PFSK-1 (cell line): Measurements from ENCODE around the gene GALNS.

Experiments used
- POLR2AphosphoS5 ChIP-seq: IDR thresholded peaks from 2 replicates; pipeline ENCODE4 v1.6.1; 2012; ENCODE audit warnings: low read depth, mild to moderate bottlenecking, control low read depth, low read length, moderate library complexity
- SIN3A ChIP-seq: IDR thresholded peaks from 2 replicates; pipeline ENCODE4 v1.6.1; 2012; ENCODE audit warnings: mild to moderate bottlenecking, low read length, moderate library complexity, borderline replicate concordance; ENCODE audit not compliant: insufficient read depth
- TAF1 ChIP-seq: IDR thresholded peaks from 2 replicates; pipeline ENCODE4 v1.6.1; 2012; ENCODE audit warnings: low read length, control low read depth, borderline replicate concordance; ENCODE audit not compliant: insufficient read depth
- TF ChIP-seq, protein P1 (sequence below), 2 experiments: IDR thresholded peaks; 2 replicates each; pipeline versions ENCODE4 v1.6.1 to v1.8.0; 2011 to 2012; ENCODE audit warnings: low read depth in 2 of 2, low read length in 2 of 2, control low read depth in 1 of 2, inconsistent platforms in 1 of 2, mild to moderate bottlenecking in 1 of 2, moderate library complexity in 1 of 2; ENCODE audit not compliant: insufficient read depth in 1 of 2

DNA sequence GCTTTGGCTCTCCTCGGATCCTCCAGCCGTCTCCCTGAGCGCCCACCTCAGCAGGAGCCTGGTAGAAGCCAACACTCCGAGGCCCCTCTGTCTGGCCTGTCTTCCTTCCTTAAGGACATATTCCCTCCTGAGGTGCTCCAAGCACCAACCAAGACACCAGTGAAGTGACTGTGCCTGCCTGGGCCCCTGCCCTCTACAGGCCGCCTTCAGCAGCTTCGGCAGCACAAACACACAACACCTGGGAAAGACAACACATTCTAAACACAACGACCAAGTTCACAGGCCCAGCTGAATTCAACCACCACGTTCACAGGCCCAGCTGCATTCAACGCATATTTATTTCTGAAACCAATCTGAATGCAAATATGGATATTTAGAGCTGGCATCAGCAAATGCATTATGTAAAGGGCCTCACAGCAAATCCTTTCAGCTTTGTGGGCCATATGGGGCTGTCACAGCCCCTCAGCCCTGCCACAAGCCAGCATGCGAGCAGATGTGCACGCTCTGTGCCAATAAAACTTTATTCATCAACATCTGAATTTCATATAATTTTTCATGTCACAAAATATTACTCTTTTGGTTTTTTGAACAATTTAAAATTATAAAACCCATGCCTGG lies 12.2 kb downstream of the GALNS start:
- no peak for TF ChIP-seq POLR2AphosphoS5
- TF ChIP-seq, protein P1, sequence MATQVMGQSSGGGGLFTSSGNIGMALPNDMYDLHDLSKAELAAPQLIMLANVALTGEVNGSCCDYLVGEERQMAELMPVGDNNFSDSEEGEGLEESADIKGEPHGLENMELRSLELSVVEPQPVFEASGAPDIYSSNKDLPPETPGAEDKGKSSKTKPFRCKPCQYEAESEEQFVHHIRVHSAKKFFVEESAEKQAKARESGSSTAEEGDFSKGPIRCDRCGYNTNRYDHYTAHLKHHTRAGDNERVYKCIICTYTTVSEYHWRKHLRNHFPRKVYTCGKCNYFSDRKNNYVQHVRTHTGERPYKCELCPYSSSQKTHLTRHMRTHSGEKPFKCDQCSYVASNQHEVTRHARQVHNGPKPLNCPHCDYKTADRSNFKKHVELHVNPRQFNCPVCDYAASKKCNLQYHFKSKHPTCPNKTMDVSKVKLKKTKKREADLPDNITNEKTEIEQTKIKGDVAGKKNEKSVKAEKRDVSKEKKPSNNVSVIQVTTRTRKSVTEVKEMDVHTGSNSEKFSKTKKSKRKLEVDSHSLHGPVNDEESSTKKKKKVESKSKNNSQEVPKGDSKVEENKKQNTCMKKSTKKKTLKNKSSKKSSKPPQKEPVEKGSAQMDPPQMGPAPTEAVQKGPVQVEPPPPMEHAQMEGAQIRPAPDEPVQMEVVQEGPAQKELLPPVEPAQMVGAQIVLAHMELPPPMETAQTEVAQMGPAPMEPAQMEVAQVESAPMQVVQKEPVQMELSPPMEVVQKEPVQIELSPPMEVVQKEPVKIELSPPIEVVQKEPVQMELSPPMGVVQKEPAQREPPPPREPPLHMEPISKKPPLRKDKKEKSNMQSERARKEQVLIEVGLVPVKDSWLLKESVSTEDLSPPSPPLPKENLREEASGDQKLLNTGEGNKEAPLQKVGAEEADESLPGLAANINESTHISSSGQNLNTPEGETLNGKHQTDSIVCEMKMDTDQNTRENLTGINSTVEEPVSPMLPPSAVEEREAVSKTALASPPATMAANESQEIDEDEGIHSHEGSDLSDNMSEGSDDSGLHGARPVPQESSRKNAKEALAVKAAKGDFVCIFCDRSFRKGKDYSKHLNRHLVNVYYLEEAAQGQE (IDR thresholded peaks at IDR 0.05; ENCODE audit: insufficient read depth in 1 of 2, low read depth in 2 of 2, low read length in 2 of 2) = no peak
- TF ChIP-seq TAF1 = no peak
- TF ChIP-seq SIN3A = no peak
